Hippocampal formation (tissue), 2 donors: ENCODE results near the gene FGR.
"Not testable (repeated sequence)": the region's sequence is repeated elsewhere in the genome, so short reads cannot be mapped to it uniquely, and the experiment has no call there.

Source experiments
- DNase-seq, 2 donors: peaks; one replicate each; lab custom pipeline; 2025; lab: John Stamatoyannopoulos, UW

The FGR gene

GRCh38 chr1:27660300-27660835 lies 25.4 kb upstream of the FGR start:
- no peak for DNase-seq

GRCh38 chr1:27659497-27660299 lies 24.7 kb upstream of the FGR start:
- DNase-seq = peak; percentile 46 to 73

- no peak for DNase-seq
Measured at GRCh38 chr1:27658951-27659496, 24.0 kb upstream of the FGR start.

- no peak for DNase-seq
Measured at GRCh38 chr1:27656157-27656893, 21.3 kb upstream of the FGR start.

- no peak for DNase-seq
Measured at GRCh38 chr1:27655151-27655937, 20.4 kb upstream of the FGR start.

GRCh38 chr1:27652111-27652864 lies 17.3 kb upstream of the FGR start:
- no peak for DNase-seq

- no peak for DNase-seq
Measured at GRCh38 chr1:27650539-27651175, 15.7 kb upstream of the FGR start.

- DNase-seq = no peak
Measured at GRCh38 chr1:27650171-27650538, 15.2 kb upstream of the FGR start.

GRCh38 chr1:27649306-27649635 lies 14.3 kb upstream of the FGR start:
- DNase-seq = no peak

- no peak for DNase-seq
Measured at GRCh38 chr1:27648602-27649305, 13.8 kb upstream of the FGR start.

GRCh38 chr1:27647328-27647727 lies 12.3 kb upstream of the FGR start:
- no peak for DNase-seq

- no peak for DNase-seq
Measured at GRCh38 chr1:27646676-27647075, 11.7 kb upstream of the FGR start.

GRCh38 chr1:27645071-27645415 lies 10.1 kb upstream of the FGR start:
- DNase-seq = no peak

- no peak for DNase-seq
Measured at GRCh38 chr1:27644369-27645070, 9.5 kb upstream of the FGR start.

- no peak for DNase-seq
Measured at GRCh38 chr1:27643600-27644368, 8.8 kb upstream of the FGR start.

- DNase-seq = not testable (repeated sequence)
Measured at GRCh38 chr1:27640514-27640913, 5.5 kb upstream of the FGR start.

GRCh38 chr1:27638805-27639204 lies 3.8 kb upstream of the FGR start:
- DNase-seq = no peak

GRCh38 chr1:27638047-27638734 lies 3.2 kb upstream of the FGR start:
- no peak for DNase-seq
